AG09319 (cell line): ENCODE measurements around the gene SUSD1.
A peak's percentile ranks its signal among the peaks of the same experiment; 100 is the strongest.

Experiments
- DNase-seq: peaks from one replicate; pipeline ENCODE4 v3.0.0-alpha.2; 2010; ENCODE audit warnings: low read depth; ENCODE audit errors: extremely low read depth
- TF ChIP-seq, protein P1 (sequence below): IDR thresholded peaks from 2 replicates; pipeline ENCODE4 v1.5.1; 2011; ENCODE audit warnings: low read depth, mild to moderate bottlenecking, inconsistent platforms, low read length, moderate library complexity

The SUSD1 gene

DNA sequence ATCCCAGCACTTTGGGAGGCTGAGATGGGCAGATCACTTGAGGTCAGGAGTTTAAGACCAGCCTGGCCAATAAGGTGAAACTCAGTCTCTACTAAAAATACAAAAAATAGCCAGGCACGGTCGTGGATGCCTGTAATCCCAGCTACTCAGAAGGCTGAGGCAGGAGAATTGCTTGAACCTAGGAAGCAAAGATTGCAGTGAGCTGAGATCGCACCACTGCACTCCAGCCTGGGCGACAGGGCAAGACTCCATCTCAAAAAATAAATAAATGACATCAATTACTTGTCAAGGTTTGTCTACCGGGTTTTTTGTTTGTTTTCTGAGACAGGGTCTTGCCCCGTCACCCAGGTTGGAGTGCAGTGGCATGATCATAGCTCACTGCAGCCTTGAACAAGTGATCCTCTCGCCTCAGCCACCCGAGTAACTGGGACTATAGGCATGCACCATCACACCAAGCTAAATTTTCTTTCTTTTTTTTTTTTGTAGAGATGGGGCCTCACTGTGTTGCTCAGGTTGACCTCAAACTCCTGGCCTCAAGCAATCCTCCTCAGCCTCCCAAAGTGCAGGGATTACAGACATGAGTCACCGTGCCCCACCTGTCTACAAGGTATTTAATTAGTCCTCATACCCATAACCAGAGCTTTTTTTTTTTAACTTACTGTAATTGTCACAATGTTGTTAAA, 64.9 kb downstream of the SUSD1 start:
- TF ChIP-seq, protein P1, sequence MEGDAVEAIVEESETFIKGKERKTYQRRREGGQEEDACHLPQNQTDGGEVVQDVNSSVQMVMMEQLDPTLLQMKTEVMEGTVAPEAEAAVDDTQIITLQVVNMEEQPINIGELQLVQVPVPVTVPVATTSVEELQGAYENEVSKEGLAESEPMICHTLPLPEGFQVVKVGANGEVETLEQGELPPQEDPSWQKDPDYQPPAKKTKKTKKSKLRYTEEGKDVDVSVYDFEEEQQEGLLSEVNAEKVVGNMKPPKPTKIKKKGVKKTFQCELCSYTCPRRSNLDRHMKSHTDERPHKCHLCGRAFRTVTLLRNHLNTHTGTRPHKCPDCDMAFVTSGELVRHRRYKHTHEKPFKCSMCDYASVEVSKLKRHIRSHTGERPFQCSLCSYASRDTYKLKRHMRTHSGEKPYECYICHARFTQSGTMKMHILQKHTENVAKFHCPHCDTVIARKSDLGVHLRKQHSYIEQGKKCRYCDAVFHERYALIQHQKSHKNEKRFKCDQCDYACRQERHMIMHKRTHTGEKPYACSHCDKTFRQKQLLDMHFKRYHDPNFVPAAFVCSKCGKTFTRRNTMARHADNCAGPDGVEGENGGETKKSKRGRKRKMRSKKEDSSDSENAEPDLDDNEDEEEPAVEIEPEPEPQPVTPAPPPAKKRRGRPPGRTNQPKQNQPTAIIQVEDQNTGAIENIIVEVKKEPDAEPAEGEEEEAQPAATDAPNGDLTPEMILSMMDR, result no peak
- DNase-seq, result no peak

DNA sequence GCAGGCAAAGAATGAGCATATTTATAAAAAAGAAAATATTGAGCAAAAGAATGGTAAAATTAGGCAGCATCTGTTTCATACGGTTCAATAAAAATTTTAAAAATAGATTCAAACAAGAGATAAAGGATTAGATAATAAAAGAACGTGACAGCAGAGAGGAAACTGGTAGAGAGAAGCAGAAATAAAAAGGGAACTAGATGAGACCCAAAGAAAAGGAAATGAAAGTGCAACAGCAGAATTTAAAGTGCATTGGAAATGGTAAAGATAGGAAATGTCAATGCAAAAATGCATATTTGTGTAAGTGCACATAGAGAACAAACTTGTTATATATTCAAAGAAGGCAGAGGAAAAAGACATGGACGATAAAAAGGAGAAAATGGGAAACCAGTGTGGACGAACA, 70.2 kb downstream of the SUSD1 start:
- TF ChIP-seq, protein P1, result no peak
- DNase-seq, result no peak

DNA sequence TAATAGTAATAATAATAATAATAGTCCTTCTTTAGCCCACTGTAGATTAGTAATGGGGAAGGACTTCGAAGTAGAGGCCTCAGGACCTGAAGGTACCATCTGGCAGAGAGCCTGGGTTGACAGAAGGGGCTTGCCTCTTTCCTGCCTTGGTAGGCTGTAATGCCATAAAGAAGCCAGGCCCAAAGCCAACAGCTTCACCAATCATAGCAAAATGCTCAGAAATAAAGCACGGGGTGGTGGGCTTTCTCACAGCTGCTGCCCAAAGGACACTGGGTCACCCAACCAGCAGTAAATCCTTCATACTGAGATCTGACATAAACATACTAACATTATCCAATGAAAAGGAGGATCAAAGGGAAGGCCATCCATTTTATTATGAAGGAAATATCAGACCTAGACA, 70.7 kb downstream of the SUSD1 start:
- no peak for DNase-seq
- TF ChIP-seq, protein P1, result no peak

DNA sequence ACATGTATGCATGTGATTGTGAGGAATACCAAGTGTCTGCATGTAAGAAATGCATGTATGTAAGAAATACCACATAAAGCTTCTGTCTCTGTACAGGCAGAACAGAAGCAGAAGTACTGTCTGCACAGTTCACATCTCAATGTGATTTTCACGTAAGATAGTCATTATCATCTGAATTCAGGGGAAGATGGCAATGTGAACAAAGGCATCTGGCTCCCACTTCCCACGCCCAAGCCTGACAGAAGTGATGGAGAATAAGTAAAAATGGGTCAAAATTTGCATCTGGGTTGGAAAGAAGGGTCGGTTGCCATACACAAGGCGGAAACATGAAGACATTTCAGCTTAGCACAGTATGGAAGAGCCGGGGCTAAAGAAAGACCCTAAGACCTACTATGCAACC, 71.7 kb downstream of the SUSD1 start:
- DNase-seq, result no peak
- TF ChIP-seq, protein P1, result no peak

DNA sequence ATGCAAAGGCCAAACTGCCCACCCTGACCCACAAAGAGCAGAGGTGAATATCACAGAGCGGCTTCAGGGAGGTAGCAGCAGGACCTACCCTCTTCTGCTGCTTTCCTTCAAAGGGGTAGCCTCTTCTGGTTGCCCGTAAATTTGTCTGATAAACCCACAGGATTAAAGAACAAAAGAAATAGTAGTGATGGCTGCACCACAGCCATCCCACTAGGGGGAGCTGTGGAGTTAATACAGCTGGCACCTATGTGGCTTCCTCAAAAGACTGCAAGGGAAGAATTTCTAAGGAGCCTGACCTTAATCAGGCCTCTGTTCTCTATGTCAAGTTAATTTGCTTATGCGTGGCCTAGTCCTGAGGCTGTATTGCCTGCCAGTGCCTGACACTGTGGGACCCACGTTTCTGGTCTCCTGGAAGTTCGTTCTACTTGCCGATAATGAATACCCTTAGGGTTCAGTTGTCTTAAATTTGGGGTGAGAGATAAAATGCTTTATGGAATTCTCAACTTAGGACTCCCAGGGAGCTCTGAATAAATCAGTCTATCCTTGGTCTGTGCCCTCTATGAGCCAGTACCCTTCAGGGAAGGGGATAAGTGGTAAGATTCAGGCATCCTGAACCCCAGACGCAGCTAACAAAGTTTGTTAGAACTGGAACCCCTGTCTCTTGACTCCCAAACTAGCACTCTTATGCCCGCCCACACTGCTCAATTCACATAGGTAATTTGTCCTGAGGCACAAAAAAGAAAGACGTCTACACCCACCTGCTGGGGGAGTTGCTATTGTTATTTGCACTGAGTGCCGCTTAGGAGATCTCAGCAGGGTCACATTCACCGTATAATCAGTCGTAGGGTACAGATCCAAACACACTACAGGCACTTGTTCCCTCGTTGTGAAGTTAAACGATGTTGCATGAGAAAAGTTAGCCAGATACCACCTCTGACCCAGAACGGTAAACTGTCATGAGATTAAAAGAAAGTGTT, 77.1 kb downstream of the SUSD1 start:
- DNase-seq, result peak; percentile 54

DNA sequence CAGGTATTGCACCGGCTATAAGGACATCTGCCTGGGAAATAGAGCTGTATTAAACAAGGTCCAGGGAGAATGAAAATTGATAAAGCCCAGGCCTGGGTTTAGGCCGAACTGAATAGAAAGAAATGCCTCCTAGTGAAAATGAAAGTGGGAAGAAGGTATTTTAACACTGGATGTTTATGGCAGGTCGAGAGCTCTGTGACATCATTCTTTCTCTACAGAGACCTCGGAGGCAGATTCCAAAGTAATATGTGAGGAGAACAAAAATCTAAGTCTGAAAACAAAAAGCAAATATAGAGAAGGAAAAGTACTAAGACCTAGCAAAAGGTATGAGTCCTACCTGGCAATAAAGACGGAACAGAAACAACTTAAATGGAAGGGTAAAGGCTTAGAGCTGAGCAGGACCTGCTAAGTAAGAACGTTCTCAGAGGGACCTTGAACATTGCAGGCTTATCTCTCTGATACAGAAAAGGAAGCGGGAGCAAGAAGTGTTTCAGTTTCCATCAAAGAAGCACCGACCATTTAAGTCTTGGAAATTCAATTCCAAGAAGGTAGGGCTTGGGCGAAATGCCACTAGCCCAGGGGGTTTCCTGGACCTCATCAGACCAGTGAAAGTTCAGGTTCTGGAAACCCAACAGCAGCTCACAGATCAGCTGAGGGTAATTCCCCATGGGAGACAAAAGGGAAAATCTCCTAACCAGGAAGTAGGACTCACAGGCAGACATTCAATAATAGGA, 80.0 kb downstream of the SUSD1 start:
- TF ChIP-seq, protein P1, result no peak
- no peak for DNase-seq

More for the DNA sequence above, 77.1 kb downstream of the SUSD1 start:
- TF ChIP-seq, protein P1, result peak; percentile 88
